Purkinje cell (primary cell): ENCODE measurements around the gene ASB10. TPM values are rescaled to one million over a fixed set of nuclear protein-coding genes. Genes with fewer than 3 reads are reported as not detected.

Experiments
- polyA plus RNA-seq: library from polyadenylated mRNA; unstranded; fragments of >200 nt; fragmentation: Nextera tagmentation; gene quantifications from 2 replicates; pipeline ENCODE4 v1.2.1, GENCODE V29; 2014

ASB10 gene
- not detected in 2 replicates for polyA plus RNA-seq

GRCh38 chr7:151186640-151187408 lies at the start of gene ASB10:
ASB10 (minus strand) TSS chr7:151187250; CDS start chr7:151187130, 120 bp downstream.

GRCh38 chr7:151232091-151232916 lies 45.3 kb upstream of the ASB10 start, which contains the start of gene CHPF2:
CHPF2 (plus strand) TSS chr7:151232483; CDS start chr7:151234012, 1,529 bp downstream.

GRCh38 chr7:151226875-151227782 lies 40.1 kb upstream of the ASB10 start, which contains the start of gene ABCF2:
ABCF2 (minus strand) TSS chr7:151227205; CDS start chr7:151226458, 747 bp downstream.

GRCh38 chr7:151210087-151210854 lies 23.2 kb upstream of the ASB10 start, which contains the start of gene H2BK1:
H2BK1 (minus strand) TSS chr7:151210488; CDS start chr7:151210318, 170 bp downstream.

GRCh38 chr7:151167197-151167961 lies 19.7 kb downstream of the ASB10 start, which contains the start of gene GBX1:
GBX1 (minus strand) TSS chr7:151167694; CDS start chr7:151167548, 146 bp downstream.

Other genes with a start within 250 kb of the ASB10 start
- gene KCNH2, start 208.9 kb downstream of the ASB10 start, polyA plus RNA-seq = 4.1 and 6.4 TPM in 2 replicates
- gene NOS3, start 196.2 kb downstream of the ASB10 start, polyA plus RNA-seq = not detected in 2 replicates
- gene ATG9B, start 162.8 kb downstream of the ASB10 start, polyA plus RNA-seq = 2.2 TPM in 2 replicates
- 2.3 and 3.6 TPM in 2 replicates for gene ABCB8, start 158.8 kb downstream of the ASB10 start, polyA plus RNA-seq
- gene ASIC3, start 138.7 kb downstream of the ASB10 start, polyA plus RNA-seq = 3.1 and 3.3 TPM in 2 replicates
- 109 and 121 TPM in 2 replicates for gene CDK5, start 129.4 kb downstream of the ASB10 start, polyA plus RNA-seq
- 2.2 and 8.2 TPM in 2 replicates for gene SLC4A2, start 127.7 kb downstream of the ASB10 start, polyA plus RNA-seq
- gene FASTK, start 106.4 kb downstream of the ASB10 start, polyA plus RNA-seq = 1.3 and 1.9 TPM in 2 replicates
- 0.53 TPM in 1 of 2 replicates, not detected in the other for gene TMUB1, start 103.8 kb downstream of the ASB10 start, polyA plus RNA-seq
- 15.5 and 22.0 TPM in 2 replicates for gene AGAP3, start 100.8 kb downstream of the ASB10 start, polyA plus RNA-seq
- not detected in 2 replicates for gene GBX1, start 19.6 kb downstream of the ASB10 start, polyA plus RNA-seq
- gene H2BK1, start 23.2 kb upstream of the ASB10 start, polyA plus RNA-seq = not detected in 2 replicates
- 11.9 and 16.6 TPM in 2 replicates for gene ABCF2, start 40.0 kb upstream of the ASB10 start, polyA plus RNA-seq
- 0.94 and 2.9 TPM in 2 replicates for gene CHPF2, start 45.2 kb upstream of the ASB10 start, polyA plus RNA-seq
- gene SMARCD3, start 61.4 kb upstream of the ASB10 start, polyA plus RNA-seq = 9.6 and 10.6 TPM in 2 replicates
- gene NUB1, start 154.6 kb upstream of the ASB10 start, polyA plus RNA-seq = 48.8 and 56.7 TPM in 2 replicates
- not detected in 2 replicates for gene WDR86, start 222.8 kb upstream of the ASB10 start, polyA plus RNA-seq